GM13976 (cell line): ENCODE data around the gene CDH1.

Experiments
- DNase-seq: peaks from one replicate; pipeline ENCODE4 v3.0.0; 2012; ENCODE audit warnings: low spot score
- CTCF ChIP-seq: IDR thresholded peaks from 2 replicates; pipeline ENCODE4 v1.5.1; 2012; ENCODE audit warnings: borderline replicate concordance, mild to moderate bottlenecking; ENCODE audit not compliant: insufficient read depth; ENCODE audit errors: extremely low read depth, missing control alignments, control extremely low read depth
- in situ Hi-C: fragments of 300-500 bp; cut with MboI; formaldehyde crosslinking; loops from one replicate; pipeline ENCODE4 v1.12.0; 2022; ENCODE audit warnings: low sequenced_read_pairs, mixed read lengths, inconsistent platforms; ENCODE audit not compliant: unreplicated experiment

The CDH1 gene

DNA sequence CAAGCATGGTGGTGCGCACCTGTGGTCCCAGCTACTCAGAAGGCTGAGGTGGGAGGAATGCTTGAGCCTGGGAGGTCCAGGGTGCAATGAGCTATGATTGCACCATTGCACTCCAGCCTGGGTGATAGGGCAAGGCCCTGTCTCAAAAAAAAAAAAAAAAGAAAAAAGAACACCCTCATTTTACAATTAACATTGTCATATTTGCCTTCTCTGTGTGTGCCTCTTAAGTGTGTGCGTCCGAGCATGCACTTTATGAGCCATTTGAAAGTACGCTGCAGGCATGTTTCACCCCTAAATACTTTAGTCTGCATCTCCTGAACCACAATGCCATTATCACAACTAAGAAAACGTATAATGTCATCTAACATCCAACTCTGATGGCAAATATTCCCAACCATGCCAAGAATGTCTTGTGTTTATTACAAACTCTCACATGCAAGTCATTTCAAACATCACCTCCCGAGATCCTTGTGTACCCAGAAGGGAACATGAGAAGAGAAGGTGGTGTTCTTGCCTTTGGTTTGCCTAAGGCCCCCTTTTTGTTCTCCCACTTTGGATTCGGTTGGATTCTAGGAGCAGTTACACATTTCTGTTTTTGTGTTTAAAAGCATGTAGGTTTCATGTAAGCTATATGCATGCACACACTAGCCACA lies 38.0 kb downstream of the CDH1 start:
- no peak for DNase-seq
- in situ Hi-C loops = no loop called here

GRCh38 chr16:68776821-68777485 lies 39.9 kb downstream of the CDH1 start:
- in situ Hi-C loops = no loop called here
- peak; percentile 55 for DNase-seq
- TF ChIP-seq CTCF = no peak

More for the DNA sequence above, 38.0 kb downstream of the CDH1 start:
- TF ChIP-seq CTCF = no peak

GRCh38 chr16:68778551-68779231 lies 41.6 kb downstream of the CDH1 start:
- no peak for TF ChIP-seq CTCF
- in situ Hi-C loops = no loop called here
- DNase-seq = no peak

DNA sequence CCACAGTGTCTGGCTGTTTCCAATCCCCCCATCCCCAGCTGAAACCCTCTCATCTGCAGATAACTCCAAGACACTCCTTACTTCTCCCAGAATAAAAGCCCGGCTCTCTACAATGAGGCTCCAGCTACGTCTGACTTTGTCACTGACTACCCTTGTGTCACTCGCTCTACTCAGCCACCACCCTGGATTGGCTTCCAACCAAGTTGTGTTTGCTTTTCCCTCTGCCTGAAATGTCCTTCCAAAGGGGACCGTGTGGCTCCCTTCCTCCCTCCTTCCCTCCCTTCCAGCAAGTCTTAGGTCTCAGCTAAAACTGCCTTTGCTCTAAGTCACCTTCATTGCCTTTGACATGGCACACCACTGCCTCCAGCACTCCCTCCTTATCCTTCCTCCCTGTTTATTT lies 42.8 kb downstream of the CDH1 start:
- TF ChIP-seq CTCF = no peak
- in situ Hi-C loops = no loop called here
- no peak for DNase-seq

- in situ Hi-C loops = no loop called here
- TF ChIP-seq CTCF = no peak
- no peak for DNase-seq
Measured at GRCh38 chr16:68781784-68782183, 44.7 kb downstream of the CDH1 start.

GRCh38 chr16:68782198-68783174 lies 45.4 kb downstream of the CDH1 start:
- DNase-seq = peak; percentile 50
- in situ Hi-C loops = no loop called here
- TF ChIP-seq CTCF = no peak
